Measurements from ENCODE around the gene SAMD14. TPM values are rescaled to one million over a fixed set of nuclear protein-coding genes. Genes with fewer than 3 reads are reported as not detected.

Gene SAMD14
- total RNA-seq, 2 experiments from 2014 or later = 0.47 to 1.3 TPM

- Mint-ChIP-seq H3K4me3 (no peak overlapping the region), H3K27ac (no peak overlapping the region), H3K9me3 (no peaks in the 10 kb centered on the region), H3K27me3 (peaks cover 23% of the 10 kb centered on the region), H3K4me1 (ENCODE audit: low read depth) (peaks cover 22% of the 10 kb centered on the region), H3K36me3 (ENCODE audit: low read depth) (peaks cover 4% of the 10 kb centered on the region)
- CTCF ChIA-PET = interaction anchor here (0.6 to 4.6 kb wide), 3 partner anchors 11 to 307 kb away, joined by 3 to 24 read pairs (median 9); no protein-coding TSS in a partner anchor
- intact Hi-C loops (cut with micrococcal nuclease) = no loop called here
- no peak for DNase-seq
- no peak for TF ChIP-seq CTCF (IDR thresholded peaks at IDR 0.05)
- no peak for ATAC-seq
- POLR2A ChIA-PET = interaction anchor here (0.6 kb wide), 1 partner anchor 13 kb away, joined by 3 read pairs; no protein-coding TSS in a partner anchor
Measured at GRCh38 chr17:50127697-50128361, 2.1 kb downstream of the SAMD14 start.

GRCh38 chr17:50125420-50125997 lies 4.5 kb downstream of the SAMD14 start:
- intact Hi-C loops (cut with micrococcal nuclease) = no loop called here
- H3K36me3 Mint-ChIP-seq (ENCODE audit: low read depth) = no peaks in the 10 kb centered on the region
- CTCF ChIA-PET = interaction anchor here (1.1 to 4.6 kb wide), 4 partner anchors 9 to 38 kb away, joined by 5 to 24 read pairs (median 10); no protein-coding TSS in a partner anchor
- H3K4me3 Mint-ChIP-seq = no peak overlapping the region
- POLR2A ChIA-PET = interaction anchor here (1.5 kb wide), 1 partner anchor 9 kb away, joined by 3 read pairs; no protein-coding TSS in a partner anchor
- H3K27me3 Mint-ChIP-seq = peaks cover 22% of the 10 kb centered on the region
- no peaks in the 10 kb centered on the region for H3K9me3 Mint-ChIP-seq
- H3K4me1 Mint-ChIP-seq (ENCODE audit: low read depth) = peaks cover 9% of the 10 kb centered on the region
- ATAC-seq (no peak), DNase-seq (no peak)
- H3K27ac Mint-ChIP-seq = no peak overlapping the region
- no peak for TF ChIP-seq CTCF (IDR thresholded peaks at IDR 0.05)

GRCh38 chr17:50123649-50124349 lies 6.2 kb downstream of the SAMD14 start:
- intact Hi-C loops (cut with micrococcal nuclease) = no loop called here
- TF ChIP-seq CTCF (IDR thresholded peaks at IDR 0.05) = no peak
- POLR2A ChIA-PET = interaction anchor here (1.0 to 2.0 kb wide), 2 partner anchors 16 to 38 kb away, joined by 3 to 5 read pairs; no protein-coding TSS in a partner anchor

GRCh38 chr17:50122945-50123344 lies 7.0 kb downstream of the SAMD14 start:
- H3K27me3 Mint-ChIP-seq = peaks cover 18% of the 10 kb centered on the region
- no peak for TF ChIP-seq CTCF (IDR thresholded peaks at IDR 0.05)
- H3K4me3 Mint-ChIP-seq = no peak overlapping the region
- DNase-seq (no peak), ATAC-seq (no peak)
- CTCF ChIA-PET = interaction anchor here (1.1 to 1.5 kb wide), 6 partner anchors 8 to 35 kb away, joined by 3 to 6 read pairs (median 4); no protein-coding TSS in a partner anchor
- intact Hi-C loops (cut with micrococcal nuclease) = no loop called here
- no peaks in the 10 kb centered on the region for H3K4me1 Mint-ChIP-seq (ENCODE audit: low read depth)
- H3K36me3 Mint-ChIP-seq (ENCODE audit: low read depth) = no peaks in the 10 kb centered on the region
- POLR2A ChIA-PET = interaction anchor here (1.0 to 2.0 kb wide), 3 partner anchors 8 to 39 kb away, joined by 3 to 5 read pairs (median 4); no protein-coding TSS in a partner anchor
- H3K27ac Mint-ChIP-seq = no peak overlapping the region
- H3K9me3 Mint-ChIP-seq = no peaks in the 10 kb centered on the region

More at GRCh38 chr17:50123649-50124349, 6.2 kb downstream of the SAMD14 start:
- no peaks in the 10 kb centered on the region for H3K36me3 Mint-ChIP-seq (ENCODE audit: low read depth)
- no peaks in the 10 kb centered on the region for H3K9me3 Mint-ChIP-seq
- no peak overlapping the region for H3K4me3 Mint-ChIP-seq
- CTCF ChIA-PET = interaction anchor here (1.2 to 1.4 kb wide), 4 partner anchors 9 to 36 kb away, joined by 4 to 6 read pairs (median 5); no protein-coding TSS in a partner anchor
- ATAC-seq (no peak), DNase-seq (no peak)
- peaks cover 21% of the 10 kb centered on the region for H3K27me3 Mint-ChIP-seq
- H3K27ac Mint-ChIP-seq = no peak overlapping the region
- peaks cover 4% of the 10 kb centered on the region for H3K4me1 Mint-ChIP-seq (ENCODE audit: low read depth)

All from activated CD8-positive, alpha-beta T cell treated with anti-CD3 and anti-CD28 coated beads for 36 hours (primary cell).